GM19467 (cell line): ENCODE data around the gene SLC25A13.
"Not testable (repeated sequence)": the region's sequence is repeated elsewhere in the genome, so short reads cannot be mapped to it uniquely, and the experiment has no call there.

Source experiments
- ATAC-seq: cut with Tn5 transposase; IDR thresholded peaks from one replicate; pipeline ENCODE4 v1.9.1; 2021; ENCODE audit warnings: mild to moderate bottlenecking, moderate library complexity; ENCODE audit not compliant: unreplicated experiment

SLC25A13 gene, protein sequence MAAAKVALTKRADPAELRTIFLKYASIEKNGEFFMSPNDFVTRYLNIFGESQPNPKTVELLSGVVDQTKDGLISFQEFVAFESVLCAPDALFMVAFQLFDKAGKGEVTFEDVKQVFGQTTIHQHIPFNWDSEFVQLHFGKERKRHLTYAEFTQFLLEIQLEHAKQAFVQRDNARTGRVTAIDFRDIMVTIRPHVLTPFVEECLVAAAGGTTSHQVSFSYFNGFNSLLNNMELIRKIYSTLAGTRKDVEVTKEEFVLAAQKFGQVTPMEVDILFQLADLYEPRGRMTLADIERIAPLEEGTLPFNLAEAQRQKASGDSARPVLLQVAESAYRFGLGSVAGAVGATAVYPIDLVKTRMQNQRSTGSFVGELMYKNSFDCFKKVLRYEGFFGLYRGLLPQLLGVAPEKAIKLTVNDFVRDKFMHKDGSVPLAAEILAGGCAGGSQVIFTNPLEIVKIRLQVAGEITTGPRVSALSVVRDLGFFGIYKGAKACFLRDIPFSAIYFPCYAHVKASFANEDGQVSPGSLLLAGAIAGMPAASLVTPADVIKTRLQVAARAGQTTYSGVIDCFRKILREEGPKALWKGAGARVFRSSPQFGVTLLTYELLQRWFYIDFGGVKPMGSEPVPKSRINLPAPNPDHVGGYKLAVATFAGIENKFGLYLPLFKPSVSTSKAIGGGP

GRCh38 chr7:96321658-96322372 is at the start of gene SLC25A13:
SLC25A13 (minus strand) TSS chr7:96322098; CDS start chr7:96321956, 142 bp downstream.
- ATAC-seq, result peak; percentile 80

DNA sequence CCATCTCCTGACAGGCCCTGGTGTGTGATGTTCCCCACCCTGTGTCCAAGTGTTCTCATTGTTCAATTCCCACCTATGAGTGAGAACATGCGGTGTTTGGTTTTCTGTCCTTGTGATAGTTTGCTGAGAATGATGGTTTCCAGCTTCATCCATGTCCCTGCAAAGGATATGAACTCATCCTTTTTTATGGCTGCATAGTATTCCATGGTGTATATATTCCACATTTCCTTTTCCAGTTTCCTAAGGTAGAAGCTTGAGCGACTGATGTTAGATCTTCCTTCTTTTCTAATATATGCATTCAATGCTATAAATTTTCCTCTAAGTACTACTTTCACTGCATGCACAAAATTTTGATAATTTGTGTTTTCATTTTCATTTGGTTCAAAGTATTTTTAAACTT is 44.0 kb upstream of the SLC25A13 start:
- not testable (repeated sequence) for ATAC-seq

DNA sequence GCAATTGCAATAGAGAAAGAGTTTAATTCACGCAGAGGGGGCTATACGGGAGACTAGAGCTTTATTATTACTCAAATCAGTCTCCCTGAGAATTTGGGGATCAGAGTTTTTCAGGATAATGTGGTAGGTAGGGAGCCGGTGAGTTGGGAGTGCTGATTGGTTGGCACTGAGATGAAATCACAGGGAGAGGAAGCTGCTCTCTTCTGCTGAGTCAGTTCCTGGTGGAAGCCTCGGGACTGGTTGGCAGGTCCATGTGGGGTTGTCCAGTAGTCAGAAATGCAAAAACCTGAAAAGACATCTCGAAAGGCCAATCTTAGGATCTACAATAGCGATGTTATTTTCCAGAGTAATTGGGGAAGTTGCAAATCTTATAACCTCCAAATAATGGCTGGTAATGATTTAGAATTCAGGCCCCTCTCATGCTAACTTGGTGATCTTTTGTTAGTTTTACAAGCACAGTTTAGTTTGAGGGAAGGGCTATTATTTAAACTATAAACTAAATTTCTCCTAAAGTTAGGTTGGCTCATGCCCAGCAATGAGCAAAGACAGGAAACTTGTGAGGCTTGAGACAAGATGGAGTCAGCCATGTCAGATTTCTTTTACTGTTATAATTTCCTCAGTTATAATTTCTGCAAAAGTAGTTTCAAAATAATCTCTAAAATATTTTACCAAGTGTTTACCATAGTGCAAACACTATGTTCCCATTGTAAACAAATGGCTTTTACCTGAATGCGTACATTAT is 39.4 kb upstream of the SLC25A13 start:
- ATAC-seq, result no peak

DNA sequence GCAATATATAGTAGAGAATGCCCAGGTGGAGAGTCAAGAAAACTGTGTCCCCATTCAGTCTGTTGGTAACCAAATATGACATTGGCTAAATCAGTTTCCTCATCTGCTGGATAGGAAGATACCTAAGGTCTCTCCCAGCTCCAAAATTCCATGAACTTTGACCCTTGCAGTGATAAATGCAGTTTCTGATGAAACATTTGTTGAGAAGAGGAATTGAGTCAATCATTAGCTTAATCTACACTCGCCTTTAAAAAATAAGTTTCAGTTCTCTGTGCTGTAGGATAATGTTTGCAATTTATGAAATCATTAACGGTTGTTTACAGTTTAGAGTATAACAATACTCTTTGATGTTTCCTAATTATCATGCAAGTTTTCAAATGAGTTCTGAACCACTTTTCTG is 38.0 kb upstream of the SLC25A13 start:
- ATAC-seq, result peak; percentile 66

DNA sequence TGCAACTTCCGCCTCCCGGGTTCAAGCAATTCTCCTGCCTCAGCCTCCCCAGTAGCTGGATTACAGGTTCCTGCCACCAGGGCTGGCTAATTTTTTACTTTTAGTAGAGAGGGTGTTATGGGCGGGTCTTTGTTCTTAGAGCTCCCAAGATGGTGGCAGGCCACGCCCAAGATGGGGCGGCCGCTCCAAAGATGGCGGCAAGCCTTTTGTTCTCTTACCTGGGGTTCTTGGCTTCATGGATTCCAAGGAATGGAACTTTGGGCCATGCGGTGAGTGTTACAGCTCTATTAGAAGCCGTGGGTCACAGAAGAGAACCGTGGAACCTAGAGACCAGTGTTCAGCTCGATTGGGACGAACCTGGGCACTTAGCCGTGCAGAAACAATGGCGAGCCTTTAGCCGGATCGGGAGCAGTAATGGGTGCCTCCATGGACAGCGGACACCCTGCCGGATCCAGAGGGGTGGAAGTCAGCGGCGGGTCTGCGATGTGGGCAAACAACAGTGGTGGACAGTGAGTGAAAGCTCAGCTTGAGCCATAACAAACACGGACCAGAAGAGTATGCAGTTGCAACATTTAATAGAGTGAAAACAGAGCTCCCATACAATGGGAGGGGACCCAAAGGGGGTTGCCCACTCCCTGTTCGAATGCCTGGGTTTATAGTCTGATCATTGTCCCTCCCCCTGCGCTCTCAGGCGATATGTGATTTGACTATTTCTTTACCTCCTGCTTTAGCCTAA is 36.5 kb upstream of the SLC25A13 start:
- not testable (repeated sequence) for ATAC-seq

DNA sequence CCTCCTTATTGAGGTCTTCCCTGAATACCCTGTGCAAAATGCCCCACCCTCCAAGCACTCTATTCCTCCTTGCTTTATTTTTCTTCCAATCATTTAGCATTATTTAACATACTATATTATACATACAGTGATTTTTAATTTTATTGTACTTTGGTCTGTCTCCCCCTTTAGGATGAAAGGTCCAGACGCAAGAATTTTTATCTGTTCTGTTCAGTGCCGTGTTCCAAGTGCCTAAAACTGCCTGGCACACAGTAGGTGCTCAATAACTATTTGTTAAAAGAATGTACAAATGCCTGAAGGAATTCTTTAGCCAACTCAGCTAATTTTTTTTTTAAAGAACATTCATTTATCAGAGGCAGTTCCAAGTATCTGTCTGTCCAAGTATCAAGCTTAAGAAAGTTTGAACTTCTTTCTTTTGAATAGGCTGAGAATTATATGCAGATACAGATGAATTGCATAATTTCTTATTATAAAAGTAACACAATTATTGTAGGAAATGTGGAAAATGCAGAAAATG is 34.1 kb upstream of the SLC25A13 start:
- no peak for ATAC-seq

DNA sequence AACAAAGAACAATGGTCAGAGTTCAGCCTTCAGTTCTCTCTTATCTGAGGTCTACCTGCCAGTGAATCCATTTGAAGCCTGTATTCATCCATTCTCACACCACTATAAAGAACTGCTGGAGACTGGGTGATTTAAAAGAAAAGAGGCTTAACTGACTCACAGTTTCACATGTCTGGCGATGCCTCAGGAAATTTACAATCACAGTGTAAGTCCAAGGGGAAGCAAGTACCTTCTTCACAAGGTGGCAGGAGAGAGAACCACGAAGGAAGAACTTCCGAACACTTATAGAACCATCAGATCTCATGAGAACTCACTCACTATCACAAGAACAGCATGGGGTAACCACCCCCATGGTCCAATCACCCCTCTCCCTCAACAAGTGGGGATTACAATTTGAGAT is 33.0 kb upstream of the SLC25A13 start:
- ATAC-seq, result no peak

- ATAC-seq, result no peak
Measured at GRCh38 chr7:96349572-96349971, 27.7 kb upstream of the SLC25A13 start.

DNA sequence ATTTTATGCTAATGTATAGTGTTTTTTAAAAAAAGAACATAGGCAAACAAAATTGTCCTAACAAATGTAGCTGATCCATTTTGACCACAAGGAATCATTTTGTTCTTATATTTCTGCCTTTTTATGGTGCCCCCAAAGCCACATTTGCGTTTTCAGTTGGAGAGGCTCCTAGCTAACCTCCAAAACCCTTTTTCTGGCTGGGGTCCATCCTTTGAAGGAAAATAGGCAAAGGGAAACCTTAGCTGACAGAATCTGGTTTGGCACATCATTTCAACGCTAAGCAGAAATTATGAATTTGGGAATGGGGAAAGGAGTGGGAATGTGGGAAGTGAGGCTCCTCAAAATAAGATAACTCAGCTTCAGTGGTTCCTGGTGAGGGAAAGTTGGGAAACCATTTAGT is 25.6 kb upstream of the SLC25A13 start:
- ATAC-seq, result no peak

- ATAC-seq, result no peak
Measured at GRCh38 chr7:96346293-96346953, 24.5 kb upstream of the SLC25A13 start.

- no peak for ATAC-seq
Measured at GRCh38 chr7:96344236-96344635, 22.3 kb upstream of the SLC25A13 start.

DNA sequence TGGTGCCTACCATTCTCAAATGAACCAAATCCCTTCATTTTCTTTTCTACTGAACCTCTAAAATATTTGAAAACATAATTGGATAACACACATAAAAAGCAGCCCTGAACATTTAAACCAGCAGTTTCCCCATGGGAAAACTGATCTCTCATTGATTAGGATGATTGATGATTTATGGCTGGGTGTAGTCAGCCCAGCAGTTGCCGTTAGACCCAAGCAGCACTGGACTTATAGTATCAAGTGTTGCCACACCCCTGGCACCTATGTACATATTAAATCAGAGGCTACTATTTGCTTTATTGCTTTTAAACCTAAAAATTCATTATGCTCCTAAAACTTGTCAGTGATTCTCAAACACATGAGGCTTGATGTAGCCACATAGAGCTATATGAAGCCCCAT is 20.2 kb upstream of the SLC25A13 start:
- no peak for ATAC-seq

- no peak for ATAC-seq
Measured at GRCh38 chr7:96337519-96337918, 15.6 kb upstream of the SLC25A13 start.

DNA sequence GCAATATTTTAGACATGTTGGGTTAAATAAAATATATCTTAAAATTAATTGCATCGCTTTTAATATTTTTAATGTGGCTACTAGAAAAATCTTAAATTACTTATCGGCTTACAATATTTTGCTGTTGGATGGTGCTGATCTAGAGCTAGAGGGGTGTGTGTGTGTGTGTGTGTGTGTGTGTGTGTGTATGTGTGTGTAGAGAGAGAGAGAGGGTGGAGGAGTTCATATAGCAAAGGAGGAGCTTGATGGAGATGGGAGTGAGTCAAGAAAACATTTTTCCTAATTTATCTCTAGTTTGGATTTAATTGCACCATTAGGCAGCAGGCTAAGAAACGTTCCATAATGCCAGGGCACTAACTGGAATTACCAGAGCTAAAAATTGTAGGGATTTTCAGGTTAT is 10.4 kb upstream of the SLC25A13 start:
- ATAC-seq, result no peak

DNA sequence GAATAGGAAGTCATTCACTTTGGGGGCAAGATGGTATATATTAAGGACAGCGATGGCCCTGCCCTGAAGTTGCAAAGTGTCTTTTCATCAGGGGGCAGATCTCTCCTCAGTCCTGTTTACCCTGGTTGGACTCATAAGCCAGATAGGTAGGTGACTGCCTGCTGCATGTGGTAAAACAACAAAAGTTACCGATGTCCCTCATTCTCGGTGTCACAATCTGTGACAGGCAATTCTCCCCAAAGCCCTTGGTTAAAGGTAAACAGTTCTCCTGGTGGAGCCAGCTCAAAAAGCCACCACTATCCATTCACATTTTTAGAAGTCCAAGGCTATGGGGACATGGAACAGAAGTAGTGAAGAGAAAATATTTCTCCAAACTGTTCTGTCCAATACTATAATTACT is 9.9 kb upstream of the SLC25A13 start:
- ATAC-seq, result no peak

- ATAC-seq, result no peak
Measured at GRCh38 chr7:96331233-96331632, 9.3 kb upstream of the SLC25A13 start.

GRCh38 chr7:96330193-96330592 is 8.3 kb upstream of the SLC25A13 start:
- no peak for ATAC-seq

GRCh38 chr7:96329241-96329640 is 7.3 kb upstream of the SLC25A13 start:
- no peak for ATAC-seq

DNA sequence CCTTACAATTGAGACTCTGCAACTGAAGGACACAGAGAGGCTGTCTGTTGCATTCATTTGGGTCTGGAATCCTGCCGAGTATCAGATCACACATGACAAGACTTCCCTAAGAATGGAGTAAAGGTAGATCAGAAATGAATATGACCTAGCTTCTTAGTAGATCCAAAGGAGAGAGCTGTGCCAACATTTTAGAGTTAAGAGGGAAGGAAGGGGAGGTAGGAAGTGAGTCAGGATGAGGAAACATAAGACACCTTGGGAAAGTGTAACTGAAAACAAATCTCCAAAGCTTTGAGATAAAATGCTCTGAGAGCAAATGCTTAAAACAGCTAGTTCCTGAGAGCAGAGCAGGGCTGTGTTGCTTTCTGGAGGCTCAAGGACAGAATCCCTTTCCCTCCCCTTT is 6.1 kb upstream of the SLC25A13 start:
- no peak for ATAC-seq

DNA sequence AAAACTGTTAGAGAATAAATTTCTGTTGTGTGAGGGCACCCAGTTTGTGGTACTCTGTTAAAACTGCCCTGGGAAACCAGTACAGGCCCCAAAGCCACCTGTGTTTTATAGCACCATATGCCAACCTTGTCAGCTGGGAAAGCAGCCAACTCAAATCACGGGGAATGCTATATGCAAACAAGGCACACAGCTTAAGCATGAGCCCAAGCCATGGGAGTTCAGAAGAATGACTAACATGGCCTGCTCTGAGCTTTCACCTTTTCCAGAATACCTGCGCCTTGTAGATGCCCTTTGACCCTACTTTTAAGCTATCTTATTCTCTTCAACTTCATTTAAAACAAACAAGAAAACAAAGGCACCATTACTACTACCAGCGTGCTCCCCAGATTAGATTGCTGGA is 5.5 kb upstream of the SLC25A13 start:
- no peak for ATAC-seq
